AG10803 (cell line): ENCODE data around the gene USF3.

ENCODE experiments used
- DNase-seq: peaks from one replicate; pipeline ENCODE4 v3.0.0; 2010; ENCODE audit warnings: low read depth
- H3K4me3 ChIP-seq: 2 replicates; pipeline ENCODE4 v1.5.1; 2011; ENCODE audit warnings: mild to moderate bottlenecking, low read length, control low read depth
- CTCF ChIP-seq: conservative IDR thresholded peaks from 2 replicates; pipeline ENCODE4 v1.5.1; 2011; ENCODE audit warnings: mild to moderate bottlenecking, low read length, control low read depth, inconsistent platforms

Gene USF3

GRCh38 chr3:113719294-113719693 lies 22.9 kb upstream of the USF3 start:
- no peak overlapping the region for H3K4me3 ChIP-seq
- DNase-seq: no peak
- TF ChIP-seq CTCF: no peak

DNA sequence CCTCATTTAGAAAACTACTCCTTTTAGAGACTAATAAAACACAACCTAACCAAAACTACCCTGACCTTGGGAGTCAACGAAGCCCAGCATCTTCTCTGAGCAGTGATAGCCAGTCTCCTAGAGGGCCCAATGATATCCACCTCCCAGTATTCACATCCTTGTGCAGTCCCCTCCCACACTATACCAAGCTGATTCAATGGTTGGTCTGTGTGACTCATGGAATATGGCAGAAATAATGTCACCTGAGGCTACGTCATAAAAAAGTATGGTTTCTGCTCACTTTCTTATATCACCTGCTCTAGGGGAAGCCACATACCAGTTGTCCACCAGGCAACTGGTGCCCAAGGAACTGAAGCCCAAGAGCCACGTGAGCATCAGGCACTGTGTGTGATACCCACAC lies 21.4 kb upstream of the USF3 start:
- TF ChIP-seq CTCF: no peak
- DNase-seq: no peak
- H3K4me3 ChIP-seq: no peak overlapping the region

DNA sequence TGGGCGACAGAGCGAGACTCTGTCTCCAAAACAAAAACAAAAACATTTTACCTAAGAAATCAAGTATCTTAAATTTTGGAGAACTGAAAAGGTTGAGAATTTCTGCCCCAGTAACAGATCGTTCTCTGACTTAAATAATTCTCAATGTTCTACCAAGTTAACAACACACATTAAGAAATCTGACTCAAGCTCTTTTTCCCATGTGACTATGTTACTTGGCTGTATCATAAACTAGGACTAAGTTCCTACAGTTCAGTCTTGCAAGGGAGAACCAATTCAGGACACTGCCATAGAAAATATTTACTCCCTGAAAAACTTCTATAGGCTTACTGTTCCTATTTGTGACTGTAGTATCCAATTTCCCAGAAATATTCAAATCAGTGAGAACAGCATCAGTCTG lies 20.9 kb upstream of the USF3 start:
- H3K4me3 ChIP-seq: no peak overlapping the region
- no peak for DNase-seq
- TF ChIP-seq CTCF: no peak

GRCh38 chr3:113714702-113715101 lies 18.3 kb upstream of the USF3 start:
- DNase-seq: no peak
- no peak overlapping the region for H3K4me3 ChIP-seq
- no peak for TF ChIP-seq CTCF

- no peak overlapping the region for H3K4me3 ChIP-seq
- no peak for DNase-seq
- TF ChIP-seq CTCF: no peak
Measured at GRCh38 chr3:113712129-113712528, 15.7 kb upstream of the USF3 start.

GRCh38 chr3:113707835-113708234 lies 11.4 kb upstream of the USF3 start:
- no peak for TF ChIP-seq CTCF
- H3K4me3 ChIP-seq: no peak overlapping the region

DNA sequence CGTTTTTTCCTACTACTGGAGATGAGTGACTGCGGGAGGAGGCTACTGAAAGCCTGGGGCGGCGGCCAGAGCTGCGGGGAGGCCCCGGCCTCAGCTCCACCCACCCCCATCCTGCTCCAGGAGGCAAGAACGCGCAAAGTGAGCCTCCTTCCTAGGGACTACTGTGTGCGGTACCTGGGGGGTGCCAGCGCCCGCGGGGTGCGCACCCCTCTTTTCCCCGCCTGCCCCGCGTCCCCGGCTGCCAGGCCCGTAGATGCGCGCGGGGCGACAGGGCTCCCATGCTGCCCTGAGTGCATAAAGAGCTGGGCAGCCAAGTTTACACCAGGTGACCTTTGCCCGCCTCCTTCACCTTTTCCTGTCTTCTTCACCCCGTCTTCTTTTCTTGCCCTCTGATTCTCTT lies 2.5 kb upstream of the USF3 start:
- no peak for TF ChIP-seq CTCF

More at GRCh38 chr3:113707835-113708234, 11.4 kb upstream of the USF3 start:
- DNase-seq: no peak

More for the DNA sequence above, 2.5 kb upstream of the USF3 start:
- peak overlapping the region; percentile 24; the same call in 1 of the 2 replicates for H3K4me3 ChIP-seq
- DNase-seq: peak; percentile 8
